ENCODE data around the gene CD1B. TPM values are rescaled to one million over a fixed set of nuclear protein-coding genes. Genes with fewer than 3 reads are reported as not detected.

The CD1B gene
- polyA plus RNA-seq, 1 of the 3 experiments (the other 2 are of a cell fraction): not detected

DNA sequence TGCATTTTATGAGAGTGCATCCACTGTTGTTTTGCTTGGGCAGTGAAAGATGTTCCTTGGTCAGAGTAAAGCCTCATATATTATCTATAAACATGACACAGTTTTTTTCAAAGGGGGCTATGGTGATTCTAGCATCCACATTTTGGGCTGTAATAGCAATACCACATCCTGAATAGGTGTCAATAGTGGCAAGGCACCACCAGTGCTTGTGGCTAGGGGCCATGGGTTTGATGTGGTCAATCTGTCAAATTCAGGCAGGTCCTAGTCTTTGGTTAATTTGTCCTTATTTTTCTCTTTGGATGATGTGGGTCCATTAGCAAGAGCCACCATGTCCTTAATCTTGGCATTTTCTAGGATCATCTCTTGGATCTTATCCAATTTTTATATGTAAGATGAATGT is 35.5 kb upstream of the CD1B start:
- no peak for DNase-seq
- Histone ChIP-seq H3K4me2 (no peak overlapping the region), H2AFZ (ENCODE audit: low read depth) (no peak overlapping the region), H3K9me2 (no peaks in the 10 kb centered on the region), H3K27ac (ENCODE audit: low read depth in 2 of 2, low read length in 1 of 2) (no peak overlapping the region), H3K4me1 (ENCODE audit: control insufficient read depth in 1 of 2, insufficient read depth in 2 of 2, low read depth in 1 of 2, low read length in 1 of 2) (no peaks in the 10 kb centered on the region), H3K9me3 (no peaks in the 10 kb centered on the region), H3F3A (replicated peaks; ENCODE audit: insufficient read depth) (no peaks in the 10 kb centered on the region), H3K27me3 (ENCODE audit: insufficient read depth) (no peaks in the 10 kb centered on the region), H4K20me1 (ENCODE audit: insufficient read depth) (no peaks in the 10 kb centered on the region), H3K36me3 (replicated peaks in 1 of 2; ENCODE audit: control insufficient read depth in 1 of 2, insufficient read depth in 2 of 2, low read length in 1 of 2) (no peaks in the 10 kb centered on the region), H3K9ac (no peak overlapping the region), H3K4me3 (ENCODE audit: low read depth in 2 of 2, low read length in 1 of 2) (no peak overlapping the region), H3K79me2 (ENCODE audit: insufficient read depth) (no peaks in the 10 kb centered on the region)
- CTCF ChIA-PET: no interaction called here
- TF ChIP-seq YY1 (IDR thresholded peaks at IDR 0.05; ENCODE audit: low read depth): no peak
- TF ChIP-seq FOSL2 (IDR thresholded peaks at IDR 0.05; ENCODE audit: borderline replicate concordance, low read depth): no peak
- no peak for TF ChIP-seq TAF1 (IDR thresholded peaks at IDR 0.05; ENCODE audit: borderline replicate concordance, low read depth, low read length)
- TF ChIP-seq, protein P1, sequence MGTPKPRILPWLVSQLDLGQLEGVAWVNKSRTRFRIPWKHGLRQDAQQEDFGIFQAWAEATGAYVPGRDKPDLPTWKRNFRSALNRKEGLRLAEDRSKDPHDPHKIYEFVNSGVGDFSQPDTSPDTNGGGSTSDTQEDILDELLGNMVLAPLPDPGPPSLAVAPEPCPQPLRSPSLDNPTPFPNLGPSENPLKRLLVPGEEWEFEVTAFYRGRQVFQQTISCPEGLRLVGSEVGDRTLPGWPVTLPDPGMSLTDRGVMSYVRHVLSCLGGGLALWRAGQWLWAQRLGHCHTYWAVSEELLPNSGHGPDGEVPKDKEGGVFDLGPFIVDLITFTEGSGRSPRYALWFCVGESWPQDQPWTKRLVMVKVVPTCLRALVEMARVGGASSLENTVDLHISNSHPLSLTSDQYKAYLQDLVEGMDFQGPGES (IDR thresholded peaks at IDR 0.05; ENCODE audit: low read depth, low read length): no peak
- TF ChIP-seq SIN3A (IDR thresholded peaks at IDR 0.05; ENCODE audit: borderline replicate concordance, low read depth, low read length): no peak
- TF ChIP-seq, protein P2, sequence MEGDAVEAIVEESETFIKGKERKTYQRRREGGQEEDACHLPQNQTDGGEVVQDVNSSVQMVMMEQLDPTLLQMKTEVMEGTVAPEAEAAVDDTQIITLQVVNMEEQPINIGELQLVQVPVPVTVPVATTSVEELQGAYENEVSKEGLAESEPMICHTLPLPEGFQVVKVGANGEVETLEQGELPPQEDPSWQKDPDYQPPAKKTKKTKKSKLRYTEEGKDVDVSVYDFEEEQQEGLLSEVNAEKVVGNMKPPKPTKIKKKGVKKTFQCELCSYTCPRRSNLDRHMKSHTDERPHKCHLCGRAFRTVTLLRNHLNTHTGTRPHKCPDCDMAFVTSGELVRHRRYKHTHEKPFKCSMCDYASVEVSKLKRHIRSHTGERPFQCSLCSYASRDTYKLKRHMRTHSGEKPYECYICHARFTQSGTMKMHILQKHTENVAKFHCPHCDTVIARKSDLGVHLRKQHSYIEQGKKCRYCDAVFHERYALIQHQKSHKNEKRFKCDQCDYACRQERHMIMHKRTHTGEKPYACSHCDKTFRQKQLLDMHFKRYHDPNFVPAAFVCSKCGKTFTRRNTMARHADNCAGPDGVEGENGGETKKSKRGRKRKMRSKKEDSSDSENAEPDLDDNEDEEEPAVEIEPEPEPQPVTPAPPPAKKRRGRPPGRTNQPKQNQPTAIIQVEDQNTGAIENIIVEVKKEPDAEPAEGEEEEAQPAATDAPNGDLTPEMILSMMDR (IDR thresholded peaks at IDR 0.05): no peak
- TF ChIP-seq TCF12 (IDR thresholded peaks at IDR 0.05): no peak
- no peak for TF ChIP-seq PBX3 (IDR thresholded peaks at IDR 0.05)
- no peak for TF ChIP-seq EP300 (IDR thresholded peaks at IDR 0.05; ENCODE audit: borderline replicate concordance in 1 of 2, low read depth in 1 of 2, low read length in 1 of 2)
- TF ChIP-seq, protein P3, sequence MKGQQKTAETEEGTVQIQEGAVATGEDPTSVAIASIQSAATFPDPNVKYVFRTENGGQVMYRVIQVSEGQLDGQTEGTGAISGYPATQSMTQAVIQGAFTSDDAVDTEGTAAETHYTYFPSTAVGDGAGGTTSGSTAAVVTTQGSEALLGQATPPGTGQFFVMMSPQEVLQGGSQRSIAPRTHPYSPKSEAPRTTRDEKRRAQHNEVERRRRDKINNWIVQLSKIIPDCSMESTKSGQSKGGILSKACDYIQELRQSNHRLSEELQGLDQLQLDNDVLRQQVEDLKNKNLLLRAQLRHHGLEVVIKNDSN (IDR thresholded peaks at IDR 0.05; ENCODE audit: borderline replicate concordance, low read depth): no peak
- no peak for TF ChIP-seq MEF2A (IDR thresholded peaks at IDR 0.05; ENCODE audit: borderline replicate concordance, low read depth)
- no peak for TF ChIP-seq TEAD4 (IDR thresholded peaks at IDR 0.05; ENCODE audit: borderline replicate concordance, insufficient read depth)
- no peak for TF ChIP-seq RXRA (IDR thresholded peaks at IDR 0.05; ENCODE audit: borderline replicate concordance, low read depth)
- TF ChIP-seq, protein P4, sequence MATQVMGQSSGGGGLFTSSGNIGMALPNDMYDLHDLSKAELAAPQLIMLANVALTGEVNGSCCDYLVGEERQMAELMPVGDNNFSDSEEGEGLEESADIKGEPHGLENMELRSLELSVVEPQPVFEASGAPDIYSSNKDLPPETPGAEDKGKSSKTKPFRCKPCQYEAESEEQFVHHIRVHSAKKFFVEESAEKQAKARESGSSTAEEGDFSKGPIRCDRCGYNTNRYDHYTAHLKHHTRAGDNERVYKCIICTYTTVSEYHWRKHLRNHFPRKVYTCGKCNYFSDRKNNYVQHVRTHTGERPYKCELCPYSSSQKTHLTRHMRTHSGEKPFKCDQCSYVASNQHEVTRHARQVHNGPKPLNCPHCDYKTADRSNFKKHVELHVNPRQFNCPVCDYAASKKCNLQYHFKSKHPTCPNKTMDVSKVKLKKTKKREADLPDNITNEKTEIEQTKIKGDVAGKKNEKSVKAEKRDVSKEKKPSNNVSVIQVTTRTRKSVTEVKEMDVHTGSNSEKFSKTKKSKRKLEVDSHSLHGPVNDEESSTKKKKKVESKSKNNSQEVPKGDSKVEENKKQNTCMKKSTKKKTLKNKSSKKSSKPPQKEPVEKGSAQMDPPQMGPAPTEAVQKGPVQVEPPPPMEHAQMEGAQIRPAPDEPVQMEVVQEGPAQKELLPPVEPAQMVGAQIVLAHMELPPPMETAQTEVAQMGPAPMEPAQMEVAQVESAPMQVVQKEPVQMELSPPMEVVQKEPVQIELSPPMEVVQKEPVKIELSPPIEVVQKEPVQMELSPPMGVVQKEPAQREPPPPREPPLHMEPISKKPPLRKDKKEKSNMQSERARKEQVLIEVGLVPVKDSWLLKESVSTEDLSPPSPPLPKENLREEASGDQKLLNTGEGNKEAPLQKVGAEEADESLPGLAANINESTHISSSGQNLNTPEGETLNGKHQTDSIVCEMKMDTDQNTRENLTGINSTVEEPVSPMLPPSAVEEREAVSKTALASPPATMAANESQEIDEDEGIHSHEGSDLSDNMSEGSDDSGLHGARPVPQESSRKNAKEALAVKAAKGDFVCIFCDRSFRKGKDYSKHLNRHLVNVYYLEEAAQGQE (IDR thresholded peaks at IDR 0.05; ENCODE audit: low read depth, low read length): no peak
- no peak for TF ChIP-seq FOXJ3 (CRISPR knock-in tag; IDR thresholded peaks at IDR 0.05)
- TF ChIP-seq JUND (IDR thresholded peaks at IDR 0.05): no peak
- no peak for TF ChIP-seq GABPA (IDR thresholded peaks at IDR 0.05; ENCODE audit: low read depth)
- TF ChIP-seq RAD21 (IDR thresholded peaks at IDR 0.05; ENCODE audit: low read length): no peak
- TF ChIP-seq CHD2 (IDR thresholded peaks at IDR 0.05; ENCODE audit: low read length, partially characterized antibody): no peak
- TF ChIP-seq MAX (IDR thresholded peaks at IDR 0.05; ENCODE audit: low read depth): no peak
- POLR2A ChIA-PET: no interaction called here
